HEK293 (cell line): ENCODE measurements around the gene ATXN1L.

ENCODE experiments used
- KLF16 ChIP-seq: fragments of 450-650 bp; formaldehyde crosslinking; IDR thresholded peaks from 2 replicates; pipeline ENCODE4 v1.5.1; 2017; ENCODE audit warnings: missing biosample characterization, missing genetic modification characterization
- MYNN ChIP-seq: fragments of 450-650 bp; formaldehyde crosslinking; IDR thresholded peaks from 2 replicates; pipeline ENCODE4 v1.5.1; 2016; ENCODE audit warnings: missing biosample characterization, missing genetic modification characterization, borderline replicate concordance
- SALL2 ChIP-seq: fragments of 450-650 bp; formaldehyde crosslinking; IDR thresholded peaks from 2 replicates; pipeline ENCODE4 v1.5.0; 2017; ENCODE audit warnings: missing biosample characterization, mild to moderate bottlenecking, missing genetic modification characterization, borderline replicate concordance
- ZBTB20 ChIP-seq: fragments of 450-650 bp; formaldehyde crosslinking; IDR thresholded peaks from 2 replicates; pipeline ENCODE4 v1.5.1; 2016; ENCODE audit warnings: missing biosample characterization, missing genetic modification characterization
- ZBTB48 ChIP-seq: fragments of 450-650 bp; formaldehyde crosslinking; IDR thresholded peaks from 2 replicates; pipeline ENCODE4 v1.5.1; 2016; ENCODE audit warnings: missing biosample characterization, missing genetic modification characterization
- ZBTB8A ChIP-seq: fragments of 450-650 bp; formaldehyde crosslinking; IDR thresholded peaks from 2 replicates; pipeline ENCODE4 v1.5.1; 2016; ENCODE audit warnings: missing biosample characterization, missing genetic modification characterization
- ZFHX2 ChIP-seq: fragments of 450-650 bp; formaldehyde crosslinking; conservative IDR thresholded peaks from 2 replicates; pipeline ENCODE4 v1.5.1; 2016; ENCODE audit warnings: missing biosample characterization, missing genetic modification characterization
- ZNF133 ChIP-seq: fragments of 450-650 bp; formaldehyde crosslinking; IDR thresholded peaks from 2 replicates; pipeline ENCODE4 v1.5.1; 2016; ENCODE audit warnings: missing biosample characterization, missing genetic modification characterization
- ZNF16 ChIP-seq: fragments of 450-650 bp; formaldehyde crosslinking; IDR thresholded peaks from 2 replicates; pipeline ENCODE4 v1.5.1; 2016; ENCODE audit warnings: low read depth, missing biosample characterization, missing genetic modification characterization
- ZNF174 ChIP-seq: fragments of 450-650 bp; formaldehyde crosslinking; IDR thresholded peaks from 2 replicates; pipeline ENCODE4 v1.5.0; 2017; ENCODE audit warnings: missing biosample characterization, mild to moderate bottlenecking, missing genetic modification characterization
- ZNF175 ChIP-seq: fragments of 450-650 bp; formaldehyde crosslinking; IDR thresholded peaks from 2 replicates; pipeline ENCODE4 v1.5.1; 2016; ENCODE audit warnings: missing biosample characterization, missing genetic modification characterization
- ZNF266 ChIP-seq: fragments of 450-650 bp; formaldehyde crosslinking; IDR thresholded peaks from 2 replicates; pipeline ENCODE4 v1.5.1; 2016; ENCODE audit warnings: missing biosample characterization, missing genetic modification characterization, low read depth
- ZNF341 ChIP-seq: fragments of 450-650 bp; formaldehyde crosslinking; IDR thresholded peaks from 2 replicates; pipeline ENCODE4; 2016; ENCODE audit warnings: low read depth, missing biosample characterization, missing genetic modification characterization
- ZNF394 ChIP-seq: fragments of 450-650 bp; formaldehyde crosslinking; IDR thresholded peaks from 2 replicates; pipeline ENCODE4 v1.5.1; 2016; ENCODE audit warnings: missing biosample characterization, missing genetic modification characterization, mild to moderate bottlenecking, moderate library complexity, borderline replicate concordance
- ZNF404 ChIP-seq: fragments of 450-650 bp; formaldehyde crosslinking; IDR thresholded peaks from 2 replicates; pipeline ENCODE4 v1.5.1; 2017; ENCODE audit warnings: missing biosample characterization, missing genetic modification characterization
- ZNF600 ChIP-seq: fragments of 450-650 bp; formaldehyde crosslinking; IDR thresholded peaks from 2 replicates; pipeline ENCODE4 v1.5.1; 2016; ENCODE audit warnings: missing biosample characterization, missing genetic modification characterization
- ZNF677 ChIP-seq: fragments of 450-650 bp; IDR thresholded peaks from 2 replicates; pipeline ENCODE4 v1.5.0; 2018; ENCODE audit warnings: missing biosample characterization, mild to moderate bottlenecking, missing genetic modification characterization, moderate library complexity
- ZNF701 ChIP-seq: fragments of 450-650 bp; formaldehyde crosslinking; IDR thresholded peaks from 2 replicates; pipeline ENCODE4 v1.5.1; 2016; ENCODE audit warnings: missing biosample characterization, missing genetic modification characterization
- ZNF76 ChIP-seq: fragments of 450-650 bp; formaldehyde crosslinking; IDR thresholded peaks from 2 replicates; pipeline ENCODE4; 2016; ENCODE audit warnings: low read depth, missing biosample characterization, missing genetic modification characterization, borderline replicate concordance
- ZNF785 ChIP-seq: fragments of 450-650 bp; formaldehyde crosslinking; IDR thresholded peaks from 2 replicates; pipeline ENCODE4 v1.5.1; 2016; ENCODE audit warnings: missing biosample characterization, missing genetic modification characterization
- ZNF791 ChIP-seq: fragments of 450-650 bp; formaldehyde crosslinking; IDR thresholded peaks from 2 replicates; pipeline ENCODE4 v1.5.1; 2016; ENCODE audit warnings: missing biosample characterization, missing genetic modification characterization
- ZNF837 ChIP-seq: fragments of 450-650 bp; formaldehyde crosslinking; IDR thresholded peaks from 2 replicates; pipeline ENCODE4 v1.5.1; 2016; ENCODE audit warnings: missing biosample characterization, missing genetic modification characterization
- TF ChIP-seq, protein P1 (sequence below): fragments of 450-650 bp; formaldehyde crosslinking; IDR thresholded peaks from 2 replicates; pipeline ENCODE4 v1.5.1; 2016; ENCODE audit warnings: missing biosample characterization, missing genetic modification characterization
- TF ChIP-seq, protein P2 (sequence below): fragments of 450-650 bp; formaldehyde crosslinking; IDR thresholded peaks from 2 replicates; pipeline ENCODE4 v1.5.1; 2017; ENCODE audit warnings: missing biosample characterization, mild to moderate bottlenecking, missing genetic modification characterization, moderate library complexity
- TF ChIP-seq, protein P3 (sequence below): fragments of 450-650 bp; formaldehyde crosslinking; IDR thresholded peaks from 2 replicates; pipeline ENCODE4 v1.5.1; 2016; ENCODE audit warnings: missing biosample characterization, missing genetic modification characterization
- TF ChIP-seq, protein P4 (sequence below): fragments of 450-650 bp; formaldehyde crosslinking; IDR thresholded peaks from 2 replicates; pipeline ENCODE4 v1.5.1; 2016; ENCODE audit warnings: missing biosample characterization, missing genetic modification characterization
- TF ChIP-seq, protein P5 (sequence below): fragments of 450-650 bp; formaldehyde crosslinking; IDR thresholded peaks from 2 replicates; pipeline ENCODE4 v1.5.1; 2016; ENCODE audit warnings: missing biosample characterization, missing genetic modification characterization, low read depth
- TF ChIP-seq, protein P6 (sequence below): fragments of 450-650 bp; formaldehyde crosslinking; IDR thresholded peaks from 2 replicates; pipeline ENCODE4 v1.5.1; 2016; ENCODE audit warnings: missing biosample characterization, missing genetic modification characterization

Gene ATXN1L

DNA sequence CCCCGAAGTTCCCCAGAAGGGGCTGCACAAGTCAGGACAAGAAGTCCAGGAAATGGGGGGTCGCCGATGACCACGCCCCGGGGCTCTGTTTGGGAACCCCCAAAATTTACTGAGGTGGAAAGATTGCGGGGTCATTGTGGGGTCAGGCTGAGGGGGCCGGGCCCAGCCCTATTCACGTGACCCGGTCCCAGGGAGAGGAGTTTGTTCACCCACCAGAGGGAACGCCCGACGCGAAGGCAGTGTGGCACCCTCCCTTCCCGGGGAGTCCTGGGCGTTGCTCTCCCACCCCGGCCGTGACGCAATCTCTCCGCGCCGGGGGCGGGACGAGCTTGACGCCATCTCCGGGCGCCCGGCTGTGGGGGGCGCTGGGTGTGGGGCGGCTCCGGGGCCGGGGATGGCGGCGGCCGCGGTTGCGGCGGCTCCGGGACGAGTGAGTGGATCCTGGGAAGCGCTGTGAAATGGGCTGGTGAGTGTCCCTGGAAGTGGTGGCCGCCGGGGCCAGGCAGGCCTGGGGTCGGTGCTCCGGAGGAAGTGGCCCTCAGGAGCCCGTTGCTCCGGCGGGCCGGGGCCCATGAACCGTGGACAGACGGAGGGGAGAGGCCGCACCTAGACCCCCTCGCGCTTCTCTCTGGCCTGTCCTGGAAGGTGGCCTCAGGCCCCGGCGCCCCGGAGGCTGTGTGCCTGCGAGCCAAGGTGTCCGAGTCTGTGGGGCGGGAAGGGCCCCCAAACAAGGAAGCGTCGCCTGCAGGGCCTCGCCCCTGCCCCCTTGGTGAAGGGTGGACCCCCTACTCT, at the start of gene ATXN1L (continued):
- TF ChIP-seq, protein P1, sequence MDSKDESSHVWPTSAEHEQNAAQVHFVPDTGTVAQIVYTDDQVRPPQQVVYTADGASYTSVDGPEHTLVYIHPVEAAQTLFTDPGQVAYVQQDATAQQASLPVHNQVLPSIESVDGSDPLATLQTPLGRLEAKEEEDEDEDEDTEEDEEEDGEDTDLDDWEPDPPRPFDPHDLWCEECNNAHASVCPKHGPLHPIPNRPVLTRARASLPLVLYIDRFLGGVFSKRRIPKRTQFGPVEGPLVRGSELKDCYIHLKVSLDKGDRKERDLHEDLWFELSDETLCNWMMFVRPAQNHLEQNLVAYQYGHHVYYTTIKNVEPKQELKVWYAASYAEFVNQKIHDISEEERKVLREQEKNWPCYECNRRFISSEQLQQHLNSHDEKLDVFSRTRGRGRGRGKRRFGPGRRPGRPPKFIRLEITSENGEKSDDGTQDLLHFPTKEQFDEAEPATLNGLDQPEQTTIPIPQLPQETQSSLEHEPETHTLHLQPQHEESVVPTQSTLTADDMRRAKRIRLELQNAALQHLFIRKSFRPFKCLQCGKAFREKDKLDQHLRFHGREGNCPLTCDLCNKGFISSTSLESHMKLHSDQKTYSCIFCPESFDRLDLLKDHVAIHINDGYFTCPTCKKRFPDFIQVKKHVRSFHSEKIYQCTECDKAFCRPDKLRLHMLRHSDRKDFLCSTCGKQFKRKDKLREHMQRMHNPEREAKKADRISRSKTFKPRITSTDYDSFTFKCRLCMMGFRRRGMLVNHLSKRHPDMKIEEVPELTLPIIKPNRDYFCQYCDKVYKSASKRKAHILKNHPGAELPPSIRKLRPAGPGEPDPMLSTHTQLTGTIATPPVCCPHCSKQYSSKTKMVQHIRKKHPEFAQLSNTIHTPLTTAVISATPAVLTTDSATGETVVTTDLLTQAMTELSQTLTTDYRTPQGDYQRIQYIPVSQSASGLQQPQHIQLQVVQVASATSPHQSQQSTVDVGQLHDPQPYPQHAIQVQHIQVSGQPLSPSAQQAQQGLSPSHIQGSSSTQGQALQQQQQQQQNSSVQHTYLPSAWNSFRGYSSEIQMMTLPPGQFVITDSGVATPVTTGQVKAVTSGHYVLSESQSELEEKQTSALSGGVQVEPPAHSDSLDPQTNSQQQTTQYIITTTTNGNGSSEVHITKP (tag by site-specific recombination): peak; percentile 73
- TF ChIP-seq ZNF791 (tag by site-specific recombination): no peak
- TF ChIP-seq ZBTB8A (tag by site-specific recombination): peak; percentile 79
- TF ChIP-seq, protein P2, sequence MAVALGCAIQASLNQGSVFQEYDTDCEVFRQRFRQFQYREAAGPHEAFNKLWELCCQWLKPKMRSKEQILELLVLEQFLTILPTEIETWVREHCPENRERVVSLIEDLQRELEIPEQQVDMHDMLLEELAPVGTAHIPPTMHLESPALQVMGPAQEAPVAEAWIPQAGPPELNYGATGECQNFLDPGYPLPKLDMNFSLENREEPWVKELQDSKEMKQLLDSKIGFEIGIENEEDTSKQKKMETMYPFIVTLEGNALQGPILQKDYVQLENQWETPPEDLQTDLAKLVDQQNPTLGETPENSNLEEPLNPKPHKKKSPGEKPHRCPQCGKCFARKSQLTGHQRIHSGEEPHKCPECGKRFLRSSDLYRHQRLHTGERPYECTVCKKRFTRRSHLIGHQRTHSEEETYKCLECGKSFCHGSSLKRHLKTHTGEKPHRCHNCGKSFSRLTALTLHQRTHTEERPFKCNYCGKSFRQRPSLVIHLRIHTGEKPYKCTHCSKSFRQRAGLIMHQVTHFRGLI (tag by site-specific recombination): peak; percentile 55; the same call in 1 of the 2 replicates
- no peak for TF ChIP-seq ZNF133 (tag by site-specific recombination)
- TF ChIP-seq, protein P3, sequence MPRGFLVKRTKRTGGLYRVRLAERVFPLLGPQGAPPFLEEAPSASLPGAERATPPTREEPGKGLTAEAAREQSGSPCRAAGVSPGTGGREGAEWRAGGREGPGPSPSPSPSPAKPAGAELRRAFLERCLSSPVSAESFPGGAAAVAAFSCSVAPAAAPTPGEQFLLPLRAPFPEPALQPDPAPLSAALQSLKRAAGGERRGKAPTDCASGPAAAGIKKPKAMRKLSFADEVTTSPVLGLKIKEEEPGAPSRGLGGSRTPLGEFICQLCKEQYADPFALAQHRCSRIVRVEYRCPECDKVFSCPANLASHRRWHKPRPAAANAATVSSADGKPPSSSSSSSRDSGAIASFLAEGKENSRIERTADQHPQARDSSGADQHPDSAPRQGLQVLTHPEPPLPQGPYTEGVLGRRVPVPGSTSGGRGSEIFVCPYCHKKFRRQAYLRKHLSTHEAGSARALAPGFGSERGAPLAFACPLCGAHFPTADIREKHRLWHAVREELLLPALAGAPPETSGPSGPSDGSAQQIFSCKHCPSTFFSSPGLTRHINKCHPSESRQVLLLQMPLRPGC (tag by site-specific recombination): no peak
- no peak for TF ChIP-seq ZNF16 (tag by site-specific recombination)
- no peak for TF ChIP-seq ZNF785
- TF ChIP-seq ZBTB20 (tag by site-specific recombination): peak; percentile 65
- TF ChIP-seq, protein P4, sequence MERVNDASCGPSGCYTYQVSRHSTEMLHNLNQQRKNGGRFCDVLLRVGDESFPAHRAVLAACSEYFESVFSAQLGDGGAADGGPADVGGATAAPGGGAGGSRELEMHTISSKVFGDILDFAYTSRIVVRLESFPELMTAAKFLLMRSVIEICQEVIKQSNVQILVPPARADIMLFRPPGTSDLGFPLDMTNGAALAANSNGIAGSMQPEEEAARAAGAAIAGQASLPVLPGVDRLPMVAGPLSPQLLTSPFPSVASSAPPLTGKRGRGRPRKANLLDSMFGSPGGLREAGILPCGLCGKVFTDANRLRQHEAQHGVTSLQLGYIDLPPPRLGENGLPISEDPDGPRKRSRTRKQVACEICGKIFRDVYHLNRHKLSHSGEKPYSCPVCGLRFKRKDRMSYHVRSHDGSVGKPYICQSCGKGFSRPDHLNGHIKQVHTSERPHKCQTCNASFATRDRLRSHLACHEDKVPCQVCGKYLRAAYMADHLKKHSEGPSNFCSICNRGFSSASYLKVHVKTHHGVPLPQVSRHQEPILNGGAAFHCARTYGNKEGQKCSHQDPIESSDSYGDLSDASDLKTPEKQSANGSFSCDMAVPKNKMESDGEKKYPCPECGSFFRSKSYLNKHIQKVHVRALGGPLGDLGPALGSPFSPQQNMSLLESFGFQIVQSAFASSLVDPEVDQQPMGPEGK (tag by site-specific recombination): peak; percentile 96
- no peak for TF ChIP-seq ZNF837 (tag by site-specific recombination)
- no peak for TF ChIP-seq ZNF600
- no peak for TF ChIP-seq ZNF701
- TF ChIP-seq ZNF677: no peak
- no peak for TF ChIP-seq ZNF404 (tag by site-specific recombination)
- TF ChIP-seq ZNF175 (tag by site-specific recombination): no peak
- no peak for TF ChIP-seq ZNF266 (tag by site-specific recombination)
- TF ChIP-seq, protein P5, sequence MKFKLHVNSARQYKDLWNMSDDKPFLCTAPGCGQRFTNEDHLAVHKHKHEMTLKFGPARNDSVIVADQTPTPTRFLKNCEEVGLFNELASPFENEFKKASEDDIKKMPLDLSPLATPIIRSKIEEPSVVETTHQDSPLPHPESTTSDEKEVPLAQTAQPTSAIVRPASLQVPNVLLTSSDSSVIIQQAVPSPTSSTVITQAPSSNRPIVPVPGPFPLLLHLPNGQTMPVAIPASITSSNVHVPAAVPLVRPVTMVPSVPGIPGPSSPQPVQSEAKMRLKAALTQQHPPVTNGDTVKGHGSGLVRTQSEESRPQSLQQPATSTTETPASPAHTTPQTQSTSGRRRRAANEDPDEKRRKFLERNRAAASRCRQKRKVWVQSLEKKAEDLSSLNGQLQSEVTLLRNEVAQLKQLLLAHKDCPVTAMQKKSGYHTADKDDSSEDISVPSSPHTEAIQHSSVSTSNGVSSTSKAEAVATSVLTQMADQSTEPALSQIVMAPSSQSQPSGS (tag by site-specific recombination): 0 out of 2 replicates have a peak, but pooled peaks have one; percentile 14
- peak; percentile 65; the same call in 1 of the 2 replicates for TF ChIP-seq ZBTB48
- no peak for TF ChIP-seq SALL2 (tag by site-specific recombination)
- no peak for TF ChIP-seq MYNN
- no peak for TF ChIP-seq ZNF341
- peak; percentile 57 for TF ChIP-seq ZFHX2
- peak; percentile 39; the same call in 1 of the 2 replicates for TF ChIP-seq ZNF174 (tag by site-specific recombination)
- TF ChIP-seq ZNF394: no peak
- TF ChIP-seq ZNF76 (tag by site-specific recombination): peak; percentile 78
- TF ChIP-seq KLF16 (tag by site-specific recombination): peak; percentile 92
- TF ChIP-seq, protein P6, sequence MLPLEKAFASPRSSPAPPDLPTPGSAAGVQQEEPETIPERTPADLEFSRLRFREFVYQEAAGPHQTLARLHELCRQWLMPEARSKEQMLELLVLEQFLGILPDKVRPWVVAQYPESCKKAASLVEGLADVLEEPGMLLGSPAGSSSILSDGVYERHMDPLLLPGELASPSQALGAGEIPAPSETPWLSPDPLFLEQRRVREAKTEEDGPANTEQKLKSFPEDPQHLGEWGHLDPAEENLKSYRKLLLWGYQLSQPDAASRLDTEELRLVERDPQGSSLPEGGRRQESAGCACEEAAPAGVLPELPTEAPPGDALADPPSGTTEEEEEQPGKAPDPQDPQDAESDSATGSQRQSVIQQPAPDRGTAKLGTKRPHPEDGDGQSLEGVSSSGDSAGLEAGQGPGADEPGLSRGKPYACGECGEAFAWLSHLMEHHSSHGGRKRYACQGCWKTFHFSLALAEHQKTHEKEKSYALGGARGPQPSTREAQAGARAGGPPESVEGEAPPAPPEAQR (tag by site-specific recombination): no peak
